ENCODE measurements around the gene DOCK2. TPM values are rescaled to one million over a fixed set of nuclear protein-coding genes. Genes with fewer than 3 reads are reported as not detected.

DOCK2 gene
- total and polyA plus RNA-seq, 2 donors from 2014 or later: 1.0 to 42.0 TPM

- no peak for DNase-seq
- no peak overlapping the region for H3K27ac ChIP-seq (ENCODE audit: low read depth in 2 of 2, low read length in 2 of 2)
Measured at GRCh38 chr5:169954786-169955185, 317.7 kb downstream of the DOCK2 start.

DNA sequence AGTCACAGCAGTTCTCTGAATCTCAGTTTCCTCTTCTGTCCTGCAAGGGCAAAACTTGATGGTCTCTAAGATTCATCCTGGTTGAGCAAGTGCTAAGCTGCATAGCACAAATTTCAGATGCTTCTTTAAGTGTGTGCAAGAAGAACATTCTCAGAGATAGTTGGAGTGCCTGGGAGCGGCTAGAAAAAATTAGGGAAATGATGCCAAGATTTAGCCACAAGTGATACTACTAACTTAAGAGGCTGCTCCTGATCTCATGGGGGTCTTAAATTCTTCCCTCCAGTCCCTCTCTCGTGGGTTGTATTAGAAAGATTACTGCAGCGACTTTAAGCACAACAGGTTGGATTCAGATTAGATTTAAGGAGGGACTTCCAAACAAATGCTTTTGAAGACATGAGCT, 319.1 kb downstream of the DOCK2 start:
- Histone ChIP-seq H3K9me3 (ENCODE audit: control insufficient read depth in 2 of 3, insufficient read depth in 1 of 3, low read length in 3 of 3) (no peaks in the 10 kb centered on the region), H3K9ac (ENCODE audit: low read length in 3 of 3) (no peak overlapping the region), H3K27me3 (ENCODE audit: control insufficient read depth, insufficient read depth, low read length) (no peaks in the 10 kb centered on the region), H3K36me3 (ENCODE audit: control insufficient read depth in 2 of 3, insufficient read depth in 3 of 3, low read length in 3 of 3) (no peaks in the 10 kb centered on the region), H3K4me3 (ENCODE audit: low read length in 3 of 3) (no peak overlapping the region), H3K27ac (ENCODE audit: low read depth in 2 of 2, low read length in 2 of 2) (no peak overlapping the region), H3K4me1 (ENCODE audit: control insufficient read depth in 2 of 3, insufficient read depth in 2 of 3, low read depth in 1 of 3, low read length in 3 of 3) (no peaks in the 10 kb centered on the region)
- no peak for DNase-seq
- FAIRE-seq: no peak
- intact Hi-C loops (cut with DNase I): no loop called here
- no peak for TF ChIP-seq CTCF (IDR thresholded peaks at IDR 0.05; ENCODE audit: borderline replicate concordance, extremely low read depth, insufficient read depth)

More at GRCh38 chr5:169954786-169955185, 317.7 kb downstream of the DOCK2 start:
- no peaks in the 10 kb centered on the region for H3K27me3 ChIP-seq (ENCODE audit: control insufficient read depth, insufficient read depth, low read length)
- FAIRE-seq: no peak
- H3K9ac ChIP-seq (ENCODE audit: low read length in 3 of 3): no peak overlapping the region
- H3K9me3 ChIP-seq (ENCODE audit: control insufficient read depth in 2 of 3, insufficient read depth in 1 of 3, low read length in 3 of 3): no peaks in the 10 kb centered on the region
- H3K36me3 ChIP-seq (ENCODE audit: control insufficient read depth in 2 of 3, insufficient read depth in 3 of 3, low read length in 3 of 3): no peaks in the 10 kb centered on the region
- no peaks in the 10 kb centered on the region for H3K4me1 ChIP-seq (ENCODE audit: control insufficient read depth in 2 of 3, insufficient read depth in 2 of 3, low read depth in 1 of 3, low read length in 3 of 3)
- H3K4me3 ChIP-seq (ENCODE audit: low read length in 3 of 3): no peak overlapping the region
- intact Hi-C loops (cut with DNase I): no loop called here
- no peak for TF ChIP-seq CTCF (IDR thresholded peaks at IDR 0.05; ENCODE audit: borderline replicate concordance, extremely low read depth, insufficient read depth)

GRCh38 chr5:169956756-169957155, 319.7 kb downstream of the DOCK2 start:
- DNase-seq: no peak
- no peaks in the 10 kb centered on the region for H3K4me1 ChIP-seq (ENCODE audit: control insufficient read depth in 2 of 3, insufficient read depth in 2 of 3, low read depth in 1 of 3, low read length in 3 of 3)
- no peak for FAIRE-seq
- no peak overlapping the region for H3K4me3 ChIP-seq (ENCODE audit: low read length in 3 of 3)
- TF ChIP-seq CTCF (IDR thresholded peaks at IDR 0.05; ENCODE audit: borderline replicate concordance, extremely low read depth, insufficient read depth): no peak
- no peaks in the 10 kb centered on the region for H3K27me3 ChIP-seq (ENCODE audit: control insufficient read depth, insufficient read depth, low read length)
- no peaks in the 10 kb centered on the region for H3K36me3 ChIP-seq (ENCODE audit: control insufficient read depth in 2 of 3, insufficient read depth in 3 of 3, low read length in 3 of 3)
- H3K27ac ChIP-seq (ENCODE audit: low read depth in 2 of 2, low read length in 2 of 2): no peak overlapping the region
- no peaks in the 10 kb centered on the region for H3K9me3 ChIP-seq (ENCODE audit: control insufficient read depth in 2 of 3, insufficient read depth in 1 of 3, low read length in 3 of 3)
- no peak overlapping the region for H3K9ac ChIP-seq (ENCODE audit: low read length in 3 of 3)
- intact Hi-C loops (cut with DNase I): no loop called here

DNA sequence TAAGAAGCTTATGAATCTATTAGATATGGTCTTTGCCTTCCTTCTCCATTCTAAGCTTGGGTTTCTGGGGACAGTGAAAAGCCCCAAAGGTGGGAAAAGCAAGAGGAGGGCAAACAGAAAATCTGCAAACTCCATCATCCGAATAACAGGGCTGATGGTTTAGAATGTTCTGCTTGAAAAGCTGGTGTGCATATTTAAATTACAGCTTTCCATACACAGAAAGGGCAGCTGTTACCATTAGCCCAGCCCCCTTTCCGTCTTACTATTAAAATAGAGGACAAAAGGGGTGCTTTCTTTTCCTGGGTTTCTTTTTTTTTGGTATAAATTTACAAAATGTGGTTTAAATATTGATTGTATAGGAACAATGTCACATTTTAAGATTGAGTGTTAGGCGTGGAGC, 321.2 kb downstream of the DOCK2 start:
- no peak for TF ChIP-seq CTCF (IDR thresholded peaks at IDR 0.05; ENCODE audit: borderline replicate concordance, extremely low read depth, insufficient read depth)
- Histone ChIP-seq H3K36me3 (ENCODE audit: control insufficient read depth in 2 of 3, insufficient read depth in 3 of 3, low read length in 3 of 3) (no peaks in the 10 kb centered on the region), H3K27me3 (ENCODE audit: control insufficient read depth, insufficient read depth, low read length) (no peaks in the 10 kb centered on the region), H3K9ac (ENCODE audit: low read length in 3 of 3) (no peak overlapping the region), H3K27ac (ENCODE audit: low read depth in 2 of 2, low read length in 2 of 2) (no peak overlapping the region), H3K4me1 (ENCODE audit: control insufficient read depth in 2 of 3, insufficient read depth in 2 of 3, low read depth in 1 of 3, low read length in 3 of 3) (no peaks in the 10 kb centered on the region), H3K4me3 (ENCODE audit: low read length in 3 of 3) (no peak overlapping the region), H3K9me3 (ENCODE audit: control insufficient read depth in 2 of 3, insufficient read depth in 1 of 3, low read length in 3 of 3) (no peaks in the 10 kb centered on the region)
- intact Hi-C loops (cut with DNase I): no loop called here
- no peak for FAIRE-seq
- DNase-seq: no peak

All from kidney (tissue), 14 donors.